Stomach (tissue), 9 donors: ENCODE results near the gene HOXB6. TPM values are rescaled to one million over a fixed set of nuclear protein-coding genes. Genes with fewer than 3 reads are reported as not detected.

Experiments
- DNase-seq, 2 donors: peaks; one replicate each; pipeline versions ENCODE4 v3.0.0 to v3.0.0-alpha.2; 2013 to 2019
- H3K27ac ChIP-seq, 5 donors: fragments of 200-600 bp in 4 of 5; sonication (generic) in 4 of 5; one replicate each; pipeline ENCODE4 v1.5.1; 2013 to 2019; ENCODE audit warnings: mild to moderate bottlenecking in 1 of 5, moderate library complexity in 1 of 5
- H3K27me3 ChIP-seq, 3 donors: fragments of 200-600 bp; sonication (generic); one replicate each; pipeline ENCODE4 v1.5.1; 2017 to 2019; ENCODE audit warnings: mixed run types in 1 of 3
- H3K36me3 ChIP-seq, 4 donors: fragments of 200-600 bp; sonication (generic); 1 replicate in 3 of 4; 2 replicates in 1 of 4; pipeline ENCODE4 v1.5.1; 2016 to 2019
- H3K4me1 ChIP-seq, 4 donors: fragments of 200-600 bp; sonication (generic); one replicate each; pipeline ENCODE4 v1.5.1; 2016 to 2019
- H3K4me3 ChIP-seq, 4 donors: fragments of 200-600 bp; sonication (generic) in 3 of 4; one replicate each; pipeline ENCODE4 v1.5.1; 2016 to 2019; ENCODE audit warnings: mild to moderate bottlenecking in 1 of 4
- H3K9me3 ChIP-seq, 4 donors: fragments of 200-600 bp; sonication (generic); one replicate each; pipeline ENCODE4 v1.5.1; 2016 to 2019
- EP300 ChIP-seq: sonication (generic); formaldehyde crosslinking; IDR thresholded peaks from one replicate; pipeline ENCODE4 v1.6.1; 2017; ENCODE audit warnings: antibody characterized with exemption
- POLR2A ChIP-seq, 4 donors: fragments of 450-650 bp; IDR thresholded peaks; one replicate each; pipeline ENCODE4 v1.6.1; 2016; ENCODE audit warnings: antibody characterized with exemption in 4 of 4, control low read depth in 2 of 4, mild to moderate bottlenecking in 1 of 4, moderate library complexity in 1 of 4
- POLR2AphosphoS5 ChIP-seq, 3 donors: sonication (generic); formaldehyde crosslinking; IDR thresholded peaks; one replicate each; pipeline ENCODE4 v1.6.1; 2016; ENCODE audit warnings: antibody characterized with exemption in 3 of 3
- WGBS, 5 donors: extraction: QIAGEN DNeasy Blood & Tissue Kit in 3 of 5; methylation state at CpG; one replicate each; pipeline versions ENCODE4 v1.1.5 to v1.1.7; 2013 to 2018; 5-methylcytosine and 5-hydroxymethylcytosine counted together
- intact Hi-C: fragments of 100-400 bp; cut with DNase I; formaldehyde crosslinking; loops from one replicate; pipeline ENCODE4 v1.15.1; 2023; ENCODE audit warnings: low total_unique reads
- polyA plus RNA-seq, 3 donors: library from polyadenylated mRNA; stranded (reverse); fragments of 200-250 nt; gene quantifications; one replicate each; pipeline ENCODE4 v1.2.3, GENCODE V29; 2013
- total RNA-seq, 5 donors: library from RNA; depleted of rRNA; stranded (reverse); fragments of >200 nt; gene quantifications; one replicate each; pipeline versions ENCODE4 v1.1.0 to v1.2.3, GENCODE V29; 2014 to 2016
- TF ChIP-seq, protein P1 (sequence below), 7 experiments: fragments of 450-650 bp in 4 of 7; fragments of 200-600 bp in 3 of 7; sonication (generic) in 3 of 7; IDR thresholded peaks; one replicate each; pipeline ENCODE4 v1.5.1; 2016 to 2019; ENCODE audit warnings: antibody characterized with exemption in 7 of 7, control low read depth in 2 of 7, mild to moderate bottlenecking in 1 of 7
- donor health status: healthy with polysubstance abuse.
- donor health status: Bipolar disorder and iron deficiency.
- donor health status: healthy.

The HOXB6 gene
- total and polyA plus RNA-seq, 8 donors, result 4.2 to 150 (median 10.9) TPM

DNA sequence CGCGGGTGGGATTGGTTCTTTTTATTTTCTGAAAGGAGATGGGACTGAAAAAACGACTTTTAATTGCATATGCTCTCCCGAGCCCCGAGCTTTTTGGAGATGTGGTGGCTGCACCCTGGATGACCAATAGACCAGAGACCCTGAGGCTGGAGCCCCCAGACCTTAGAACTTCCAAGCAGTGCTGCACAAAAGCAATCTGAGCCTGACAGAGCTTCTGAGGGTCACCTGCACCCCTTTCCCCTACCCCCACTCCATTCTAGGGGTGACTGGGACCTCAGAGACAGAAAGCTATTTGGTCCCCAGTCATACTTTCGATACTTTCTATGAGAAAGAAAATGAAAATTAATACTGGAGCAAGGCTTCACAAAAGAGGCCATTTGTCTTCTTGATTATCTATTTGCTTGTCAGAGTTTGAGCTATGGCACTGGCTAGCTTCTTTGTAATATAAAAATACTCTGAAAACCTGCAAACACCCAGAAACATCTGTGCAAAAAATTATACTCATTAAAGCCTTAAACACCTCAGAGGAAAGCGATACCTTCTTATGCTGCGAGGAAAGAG is 30.2 kb downstream of the HOXB6 start:
- 29 to 38% (median 33%) methylated on average over 8 of the region's 8 CpGs for WGBS, 5 donors
- H3K27ac ChIP-seq, result peak overlapping the region in 4 of 5 donors; percentile 91 to 95 (median 93)
- peaks cover 17 to 77% (median 51%) of the 10 kb centered on the region in 4 donors for H3K4me1 ChIP-seq
- no peaks in the 10 kb centered on the region for H3K9me3 ChIP-seq
- H3K4me3 ChIP-seq, result peak overlapping the region; percentile 17 to 58 (median 48)
- no peak for DNase-seq
- intact Hi-C loops, result no loop called here
- H3K36me3 ChIP-seq, result no peaks in the 10 kb centered on the region
- no peak for TF ChIP-seq POLR2AphosphoS5 (IDR thresholded peaks at IDR 0.05)
- TF ChIP-seq, protein P1, sequence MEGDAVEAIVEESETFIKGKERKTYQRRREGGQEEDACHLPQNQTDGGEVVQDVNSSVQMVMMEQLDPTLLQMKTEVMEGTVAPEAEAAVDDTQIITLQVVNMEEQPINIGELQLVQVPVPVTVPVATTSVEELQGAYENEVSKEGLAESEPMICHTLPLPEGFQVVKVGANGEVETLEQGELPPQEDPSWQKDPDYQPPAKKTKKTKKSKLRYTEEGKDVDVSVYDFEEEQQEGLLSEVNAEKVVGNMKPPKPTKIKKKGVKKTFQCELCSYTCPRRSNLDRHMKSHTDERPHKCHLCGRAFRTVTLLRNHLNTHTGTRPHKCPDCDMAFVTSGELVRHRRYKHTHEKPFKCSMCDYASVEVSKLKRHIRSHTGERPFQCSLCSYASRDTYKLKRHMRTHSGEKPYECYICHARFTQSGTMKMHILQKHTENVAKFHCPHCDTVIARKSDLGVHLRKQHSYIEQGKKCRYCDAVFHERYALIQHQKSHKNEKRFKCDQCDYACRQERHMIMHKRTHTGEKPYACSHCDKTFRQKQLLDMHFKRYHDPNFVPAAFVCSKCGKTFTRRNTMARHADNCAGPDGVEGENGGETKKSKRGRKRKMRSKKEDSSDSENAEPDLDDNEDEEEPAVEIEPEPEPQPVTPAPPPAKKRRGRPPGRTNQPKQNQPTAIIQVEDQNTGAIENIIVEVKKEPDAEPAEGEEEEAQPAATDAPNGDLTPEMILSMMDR (IDR thresholded peaks at IDR 0.05), result no peak
- no peak for TF ChIP-seq POLR2A (IDR thresholded peaks at IDR 0.05)
- no peak for TF ChIP-seq EP300
- peaks cover 0 to 100% (median 79%) of the 10 kb centered on the region in 3 donors for H3K27me3 ChIP-seq

DNA sequence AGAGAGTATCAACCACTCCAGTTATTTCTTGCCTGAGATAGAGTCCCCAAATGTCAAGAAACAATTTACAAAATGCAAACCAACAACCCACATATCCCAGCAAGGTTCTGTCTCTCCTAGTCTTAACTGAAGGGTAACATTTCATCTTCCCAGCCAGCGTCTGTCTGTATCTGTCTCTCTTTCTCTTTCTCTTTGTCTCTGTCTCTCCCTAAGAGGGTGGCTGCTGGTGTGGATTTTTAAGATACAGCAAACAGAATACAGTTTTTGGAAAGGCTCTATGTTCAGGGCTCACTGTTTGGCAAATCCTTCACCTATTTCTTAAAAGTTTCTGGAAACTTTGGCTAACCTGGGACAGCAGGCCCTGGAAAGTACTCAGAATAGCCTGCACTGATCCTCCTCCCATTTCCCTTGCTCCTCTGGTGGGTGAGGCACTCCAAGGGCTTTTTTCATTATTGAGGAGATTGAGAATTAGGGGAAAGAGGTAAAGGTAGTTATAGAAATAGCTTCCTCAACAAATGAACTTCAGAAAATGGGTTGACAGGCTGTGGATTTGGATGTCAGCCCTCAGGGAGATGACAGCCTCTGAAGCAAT is 32.9 kb downstream of the HOXB6 start:
- 33 to 67% (median 45%) methylated on average over 1 of the region's 1 CpG for WGBS, 5 donors
- no peaks in the 10 kb centered on the region for H3K9me3 ChIP-seq
- peak overlapping the region; percentile 32 to 95 (median 93) for H3K27ac ChIP-seq
- intact Hi-C loops, result no loop called here
- H3K4me1 ChIP-seq, result peaks cover 23 to 88% (median 58%) of the 10 kb centered on the region in 4 donors
- no peak for DNase-seq
- peaks cover 0 to 100% (median 63%) of the 10 kb centered on the region in 3 donors for H3K27me3 ChIP-seq
- no peaks in the 10 kb centered on the region for H3K36me3 ChIP-seq
- TF ChIP-seq POLR2AphosphoS5 (IDR thresholded peaks at IDR 0.05) (no peak), EP300 (no peak), POLR2A (IDR thresholded peaks at IDR 0.05) (no peak)
- TF ChIP-seq, protein P1 (IDR thresholded peaks at IDR 0.05), result no peak
- H3K4me3 ChIP-seq, result peak overlapping the region; percentile 27 to 57 (median 38)

DNA sequence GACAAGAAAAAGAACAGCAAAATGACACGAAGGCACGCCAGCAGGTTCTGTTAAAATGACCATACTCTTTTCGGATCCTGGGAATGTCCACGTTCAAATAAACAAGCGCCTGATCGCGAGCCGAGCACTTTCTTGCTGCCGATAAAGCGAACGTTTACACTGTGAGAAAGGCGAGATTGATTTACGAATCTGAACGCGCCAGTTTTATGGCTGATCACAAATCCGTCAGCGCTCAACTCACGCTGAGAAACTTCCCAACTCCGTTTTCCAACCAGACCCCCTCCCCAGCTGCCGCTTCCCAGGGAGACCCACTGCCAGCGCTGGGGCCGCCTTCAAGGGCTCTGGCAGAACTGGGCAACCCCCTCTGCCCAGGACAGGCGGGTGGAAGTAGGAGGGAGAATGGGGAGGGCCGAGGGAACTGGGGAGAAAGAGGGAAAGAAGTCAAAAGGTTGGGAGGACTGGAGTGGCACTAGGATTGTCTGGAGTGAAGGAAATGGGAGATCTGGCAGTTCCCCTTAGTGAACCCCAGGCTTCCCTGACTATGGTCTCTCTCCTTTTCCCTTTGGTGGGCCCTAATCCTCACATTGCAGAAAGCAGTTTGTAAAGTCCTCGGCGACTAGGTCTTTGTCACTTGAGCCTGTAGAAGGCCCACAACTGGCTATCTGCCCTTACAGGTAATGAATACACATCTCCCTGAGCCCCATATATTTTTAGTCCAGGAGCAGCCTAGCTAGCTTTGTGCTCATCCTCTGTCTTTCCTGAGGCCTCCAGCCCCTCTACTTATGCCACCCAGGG is 33.6 kb downstream of the HOXB6 start:
- WGBS, 5 donors, result 21 to 25% (median 22%) methylated on average over 26 of the region's 26 CpGs
- H3K4me1 ChIP-seq, result peaks cover 18 to 88% (median 56%) of the 10 kb centered on the region in 4 donors

More for the DNA sequence above, 33.6 kb downstream of the HOXB6 start:
- H3K36me3 ChIP-seq, result no peaks in the 10 kb centered on the region
- H3K4me3 ChIP-seq, result peak overlapping the region; percentile 27 to 57 (median 38)
- peaks cover 0 to 100% (median 59%) of the 10 kb centered on the region in 3 donors for H3K27me3 ChIP-seq
- no peaks in the 10 kb centered on the region for H3K9me3 ChIP-seq
- peak overlapping the region; percentile 32 to 95 (median 93) for H3K27ac ChIP-seq
- TF ChIP-seq POLR2AphosphoS5 (IDR thresholded peaks at IDR 0.05), result no peak
- TF ChIP-seq, protein P1 (IDR thresholded peaks at IDR 0.05), result no peak
- TF ChIP-seq POLR2A (IDR thresholded peaks at IDR 0.05), result no peak
- no peak for TF ChIP-seq EP300
- intact Hi-C loops, result no loop called here
- no peak for DNase-seq
